ENCODE data around the gene RIOK2.
"Not testable (repeated sequence)": the region's sequence is repeated elsewhere in the genome, so short reads cannot be mapped to it uniquely, and the experiment has no call there.

Gene RIOK2

DNA sequence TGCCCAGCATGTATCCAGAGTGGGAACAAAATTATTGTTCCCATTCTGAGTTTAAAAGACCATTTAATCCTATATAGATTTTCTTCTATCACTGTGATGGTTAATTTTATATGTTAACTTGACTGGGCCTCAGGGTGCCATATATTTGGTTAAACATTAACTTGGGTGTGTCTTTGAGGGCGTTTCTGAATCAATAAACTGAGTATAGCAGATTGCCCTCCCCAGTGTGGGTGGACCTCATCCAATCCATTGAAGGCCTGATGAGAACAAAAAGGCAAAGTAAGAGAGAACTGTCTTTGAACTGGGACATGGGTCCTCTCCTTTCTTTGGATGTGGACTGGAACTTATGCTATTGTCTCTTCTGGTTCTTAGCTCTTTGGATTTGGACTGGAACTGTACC is 17.3 kb downstream of the RIOK2 start:
- no peak for DNase-seq

DNA sequence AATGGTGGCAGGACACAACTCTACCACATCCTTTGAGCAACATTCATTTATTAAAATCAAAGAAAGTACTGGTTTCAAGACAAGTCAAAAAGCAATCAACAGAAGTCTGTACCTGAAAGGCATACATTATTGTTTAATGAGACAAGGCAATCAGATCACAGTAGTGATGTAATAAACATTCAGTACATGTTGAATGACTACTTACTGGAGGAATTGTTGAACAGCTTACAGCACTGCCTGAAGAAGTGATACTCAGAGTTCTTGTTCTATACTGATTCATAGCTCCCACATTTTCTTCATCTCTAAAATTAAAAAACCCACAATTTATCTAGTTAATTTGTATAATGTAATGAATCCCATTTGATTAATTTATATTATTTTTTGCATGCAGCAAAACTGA is 18.2 kb downstream of the RIOK2 start:
- DNase-seq = no peak

DNA sequence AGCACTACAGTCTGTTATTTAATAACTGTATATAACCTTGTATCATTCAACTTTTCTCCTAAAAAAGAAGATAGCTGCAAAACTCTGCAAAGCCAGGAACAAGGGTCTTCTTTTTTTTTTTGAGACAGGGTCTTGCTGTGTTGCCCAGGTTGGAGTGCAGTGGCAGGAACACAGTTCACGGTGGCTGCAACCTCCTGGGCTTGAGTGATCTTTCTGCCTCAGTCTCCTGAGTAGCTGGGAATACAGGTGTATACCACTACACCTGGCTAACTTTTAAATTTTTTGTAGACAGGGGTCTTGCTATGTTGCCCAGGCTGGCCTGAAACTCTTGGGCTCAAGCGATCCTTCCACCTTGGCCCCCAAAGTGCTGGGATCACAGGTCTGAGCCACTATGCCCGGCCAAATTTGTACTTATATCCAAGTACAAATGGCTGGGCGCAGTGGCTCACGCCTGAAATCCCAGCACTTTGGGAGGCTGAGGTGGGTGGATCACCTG is 19.2 kb downstream of the RIOK2 start:
- DNase-seq = no peak

DNA sequence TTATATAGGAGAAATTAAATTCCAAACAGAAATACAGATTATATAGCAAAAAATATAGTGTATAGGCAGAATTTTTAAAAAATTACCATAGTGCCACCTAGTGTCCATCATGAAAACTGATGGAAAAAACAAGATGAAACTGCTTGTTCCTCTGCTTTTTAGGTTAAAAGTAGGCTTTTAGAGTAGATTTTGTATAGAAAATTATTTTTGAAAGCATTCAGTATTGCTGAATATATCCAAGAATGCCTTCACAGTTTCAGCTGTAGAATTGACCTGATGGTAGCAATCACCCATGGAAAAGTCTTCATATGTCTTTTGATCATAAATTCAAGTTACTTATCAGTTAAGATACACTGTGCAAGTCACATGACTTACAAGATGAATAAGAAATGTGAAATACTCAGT is 19.7 kb downstream of the RIOK2 start:
- peak; percentile 44 to 60 for DNase-seq

DNA sequence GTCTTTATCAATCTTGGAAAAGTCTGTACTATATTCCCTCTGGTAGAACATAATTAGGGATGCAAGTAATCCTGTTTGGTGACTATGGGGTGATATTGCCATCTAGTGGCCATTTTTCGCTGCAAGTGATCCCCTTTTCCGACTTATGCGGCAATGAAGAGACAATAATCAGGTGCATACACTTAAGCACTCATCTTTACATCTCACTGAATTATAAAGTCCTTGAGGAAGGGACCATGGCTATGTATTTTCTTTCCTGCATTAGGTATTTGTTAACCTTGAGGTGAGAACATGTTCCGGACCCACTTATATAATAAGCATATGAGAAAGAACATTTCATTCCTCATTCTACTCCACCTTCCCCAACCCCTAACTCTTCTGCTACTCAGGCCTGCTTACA is 21.0 kb downstream of the RIOK2 start:
- peak; percentile 62 to 72 for DNase-seq

DNA sequence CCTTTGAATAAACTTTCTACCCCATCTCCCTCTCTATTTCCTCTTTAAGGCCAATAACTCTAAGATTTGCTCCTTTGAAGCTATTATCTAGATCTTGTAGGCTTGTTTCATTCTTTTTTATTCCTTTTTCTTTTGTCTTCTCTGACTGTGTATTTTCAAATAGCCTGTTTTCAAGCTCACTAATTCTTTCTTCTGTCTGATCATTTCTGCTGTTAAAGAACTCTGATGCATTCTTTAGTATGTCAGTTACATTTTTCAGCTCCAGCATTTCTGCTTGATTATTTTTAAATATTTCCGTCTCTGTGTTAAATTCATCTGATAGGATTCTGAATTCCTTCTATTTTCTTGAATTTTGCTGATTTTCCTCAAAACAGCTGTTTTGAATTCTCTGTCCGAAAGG is 25.4 kb downstream of the RIOK2 start:
- DNase-seq = no peak

DNA sequence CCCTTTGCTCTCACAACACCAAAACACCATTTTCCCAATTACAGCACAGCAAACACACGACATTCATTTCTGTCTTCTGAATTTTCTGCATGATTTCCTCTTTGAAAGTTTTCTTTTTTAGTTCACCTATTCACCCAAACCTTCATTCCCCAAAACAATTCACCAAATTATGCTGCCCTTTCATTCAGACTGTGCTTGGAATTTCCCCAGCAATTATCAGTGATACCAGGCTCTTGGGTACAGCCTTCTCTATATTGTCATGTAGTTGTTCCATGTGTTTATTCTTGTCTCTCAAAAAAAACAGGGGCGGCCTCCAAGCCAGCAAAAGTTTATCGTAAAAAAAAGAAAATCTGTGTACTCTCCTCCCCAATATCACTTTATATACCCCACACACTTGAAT is 31.7 kb downstream of the RIOK2 start:
- DNase-seq = no peak

DNA sequence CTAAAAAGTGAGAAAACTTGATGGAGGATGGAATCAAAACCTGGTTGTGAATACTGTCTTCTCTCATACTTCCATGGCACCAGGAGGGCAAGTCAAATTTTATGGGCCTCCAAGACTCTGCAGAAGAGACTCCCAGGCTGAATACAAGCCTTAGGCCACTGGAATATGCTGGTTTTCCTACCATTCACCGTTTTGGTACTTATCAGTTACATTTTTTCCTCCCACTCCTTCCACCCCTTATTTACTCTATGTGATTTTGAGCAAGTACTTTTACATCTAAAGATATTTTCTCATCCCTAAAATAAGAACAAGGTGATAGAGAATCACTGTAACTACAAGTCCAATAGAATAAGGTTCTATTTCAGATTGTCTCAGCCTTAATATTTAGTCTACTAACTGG is 32.6 kb downstream of the RIOK2 start:
- no peak for DNase-seq

DNA sequence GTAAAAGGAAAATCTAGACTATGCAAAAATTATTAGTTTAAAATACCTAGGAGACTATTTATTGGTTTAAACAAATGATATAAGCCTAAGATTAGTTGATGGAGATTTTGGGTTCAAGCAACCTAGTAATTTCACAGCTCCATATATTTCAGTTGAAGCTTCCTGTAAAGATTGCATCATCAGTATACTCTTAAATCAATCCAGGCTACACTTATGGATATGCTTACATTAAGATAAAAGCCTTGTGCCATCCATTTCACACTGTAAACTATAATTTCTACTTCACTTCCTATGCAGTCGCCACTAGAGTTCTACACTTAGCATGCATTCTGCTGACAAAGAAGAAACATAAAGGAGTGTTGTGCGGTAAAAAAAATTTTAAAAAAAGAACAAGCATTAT is 33.3 kb downstream of the RIOK2 start:
- DNase-seq = no peak

DNA sequence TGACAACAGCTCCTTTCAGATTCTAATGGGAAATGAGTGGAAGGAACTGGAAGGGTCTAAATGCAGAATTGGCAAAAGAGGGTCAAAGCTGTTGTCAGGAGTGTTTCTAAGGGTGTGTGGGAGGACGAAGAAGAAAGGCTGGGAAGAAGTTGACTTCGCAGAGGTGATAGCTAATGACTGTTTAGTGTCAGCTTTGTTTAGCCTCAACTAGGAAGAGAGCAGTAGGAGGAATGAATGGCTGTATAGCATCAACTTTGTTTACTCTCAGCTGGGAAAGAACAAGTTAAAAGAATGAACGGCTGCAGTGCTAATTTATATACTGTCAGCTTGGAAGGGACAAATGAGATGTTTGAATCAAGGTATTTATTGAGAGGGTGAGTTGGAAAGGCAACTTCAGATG is 34.8 kb downstream of the RIOK2 start:
- DNase-seq = no peak

DNA sequence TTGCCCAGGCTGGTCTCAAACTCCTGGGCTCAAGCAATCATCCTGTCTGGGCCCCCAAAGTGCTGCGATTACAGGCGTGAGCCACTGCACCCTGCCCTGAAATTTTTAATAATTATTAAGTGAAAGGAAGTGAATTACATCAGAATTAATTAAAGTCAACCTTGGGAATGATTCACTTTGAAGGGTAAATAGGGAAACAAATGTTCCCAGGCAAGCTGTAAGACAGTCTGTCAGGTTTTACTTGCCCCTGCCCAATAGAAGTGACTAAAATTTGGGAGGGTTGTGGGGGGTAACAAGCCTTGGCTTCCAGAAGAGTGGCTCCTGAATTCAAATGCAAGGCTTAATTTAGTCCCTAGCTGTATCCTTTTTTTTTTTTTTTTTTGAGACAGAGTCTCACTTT is 39.3 kb downstream of the RIOK2 start:
- no peak for DNase-seq

DNA sequence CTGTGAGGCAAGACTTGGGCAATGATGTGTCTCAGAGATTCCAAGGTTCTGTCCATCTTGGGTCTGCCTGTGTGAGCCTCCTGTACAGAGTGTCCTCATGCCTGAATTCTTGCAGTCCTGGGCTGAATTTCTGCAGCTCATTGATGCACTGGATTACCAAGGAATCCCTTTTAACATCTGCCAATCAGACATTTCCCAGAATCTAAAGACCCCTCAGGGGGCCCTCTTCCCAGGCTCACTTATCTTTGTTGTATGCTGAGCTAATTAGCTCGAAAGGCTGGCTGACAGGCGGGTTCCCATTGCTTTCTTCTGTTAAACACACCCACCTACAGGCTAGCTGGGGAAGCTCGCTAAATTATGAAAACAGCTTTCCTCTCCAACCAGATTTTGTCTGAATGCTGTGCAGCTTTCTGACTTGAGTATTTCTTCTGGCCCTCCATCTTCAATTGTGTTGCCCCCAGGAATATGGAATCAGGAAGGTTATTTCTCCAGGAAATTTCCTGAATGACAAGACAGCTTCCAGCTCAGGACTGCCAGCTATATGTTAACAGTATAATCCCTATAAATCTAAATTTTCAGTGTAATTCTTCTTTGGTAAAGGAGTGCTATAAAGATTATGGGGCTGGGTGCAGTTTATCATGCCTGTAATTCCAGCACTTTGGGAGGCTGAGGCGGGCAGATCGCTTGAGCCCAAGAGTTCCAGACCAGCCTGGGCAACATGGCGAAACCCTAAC is 40.4 kb downstream of the RIOK2 start, which contains the start of gene LIX1:
Gene LIX1 (minus strand): TSS at position 91 of the 734 bp plus-strand sequence. CDS start 35 bp downstream, at position 56.
- peak; percentile 72 to 75 for DNase-seq

DNA sequence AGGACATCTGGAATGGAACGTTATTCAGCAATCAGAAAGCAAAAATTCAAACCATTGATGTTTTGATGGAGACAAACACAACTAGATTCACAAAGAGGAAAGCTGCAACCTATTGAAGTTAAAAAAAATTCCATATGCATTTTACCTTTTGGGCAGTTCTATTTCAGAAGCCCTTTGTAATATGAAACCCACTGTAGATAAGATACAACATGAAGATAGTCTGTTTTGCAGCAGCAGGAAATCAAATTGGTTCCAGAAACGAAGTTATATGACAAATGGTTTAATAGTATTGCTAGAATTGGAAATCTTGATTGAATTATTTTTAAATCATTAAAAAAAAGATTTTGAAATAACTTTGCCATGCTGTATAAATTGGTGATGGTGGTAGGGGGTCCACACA is 41.5 kb downstream of the RIOK2 start:
- no peak for DNase-seq

DNA sequence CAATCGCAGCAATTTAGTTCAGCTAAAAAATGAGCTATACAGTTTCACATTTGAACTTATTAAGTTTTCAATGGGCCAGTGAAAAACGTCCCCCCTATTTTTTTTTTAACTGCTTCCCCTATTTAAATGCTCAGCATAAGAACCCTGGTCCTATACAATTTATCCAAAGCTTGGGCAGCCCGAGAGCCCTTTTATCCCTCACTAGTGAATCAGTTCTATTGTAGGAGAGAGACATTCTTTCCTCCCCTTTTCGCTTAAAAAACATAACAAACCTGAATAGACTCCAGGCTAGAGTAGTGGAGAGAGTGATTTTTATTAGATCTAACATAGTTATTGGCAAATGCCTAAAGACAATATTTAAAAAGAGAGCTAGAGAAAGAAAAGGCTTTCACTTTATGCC is 42.0 kb downstream of the RIOK2 start:
- DNase-seq = no peak

DNA sequence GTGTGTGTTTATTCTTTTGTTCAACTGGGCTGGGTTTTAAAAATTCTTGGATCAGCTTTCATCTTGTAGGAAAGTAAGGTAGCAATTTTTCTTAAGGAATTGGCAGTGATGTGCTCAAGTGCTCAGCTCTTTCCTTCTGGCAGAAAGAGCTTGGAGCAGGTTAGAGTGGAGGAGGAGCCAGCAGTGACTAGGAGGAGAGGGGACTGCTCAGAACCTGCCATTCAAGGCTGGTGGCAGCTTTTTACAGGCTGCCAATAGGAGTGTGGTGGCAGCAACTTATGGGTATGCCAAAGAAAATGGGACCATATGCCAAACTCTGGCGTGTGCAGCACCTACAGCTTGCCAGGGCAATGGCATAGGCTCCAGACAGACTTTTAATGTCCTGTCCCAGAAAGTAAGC is 42.8 kb downstream of the RIOK2 start:
- not testable (repeated sequence) for DNase-seq

DNA sequence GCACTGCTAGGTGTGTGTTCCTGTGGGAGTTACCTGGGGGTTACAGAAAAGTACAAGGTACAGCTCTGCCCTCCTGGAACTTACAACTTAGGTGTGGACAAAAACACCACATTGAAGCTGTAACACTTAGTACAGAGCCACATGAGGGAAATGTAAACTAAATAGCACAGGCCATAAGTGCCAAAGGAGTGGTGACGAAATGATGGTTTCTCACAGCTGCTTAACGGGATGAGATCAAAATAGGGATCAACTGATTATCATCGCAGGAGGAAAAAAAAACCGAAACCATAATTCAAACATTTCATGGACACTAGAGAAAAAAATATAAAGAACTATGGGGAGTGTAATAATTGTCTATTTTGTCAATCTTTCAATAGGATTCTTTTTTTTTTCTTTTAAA is 46.6 kb downstream of the RIOK2 start:
- no peak for DNase-seq

DNA sequence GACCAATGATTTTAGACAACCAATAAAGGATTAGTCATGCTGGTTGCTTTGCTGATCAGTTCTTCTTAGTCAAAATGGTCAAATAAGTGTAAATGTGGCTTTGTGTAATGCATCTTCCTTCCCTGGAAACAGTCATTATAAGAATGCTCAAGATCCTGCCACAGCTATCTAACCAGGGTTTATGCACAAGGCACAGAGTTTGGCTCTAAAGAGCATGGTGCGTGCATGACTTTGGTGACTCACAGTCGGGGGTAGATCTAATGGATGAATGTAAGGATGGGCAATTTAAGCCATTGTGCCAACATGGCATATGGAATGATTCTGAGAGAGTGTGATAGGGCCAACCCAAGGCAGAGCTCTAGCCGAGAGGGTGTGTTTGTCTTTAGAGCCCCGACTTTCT is 47.2 kb downstream of the RIOK2 start:
- DNase-seq = no peak

DNA sequence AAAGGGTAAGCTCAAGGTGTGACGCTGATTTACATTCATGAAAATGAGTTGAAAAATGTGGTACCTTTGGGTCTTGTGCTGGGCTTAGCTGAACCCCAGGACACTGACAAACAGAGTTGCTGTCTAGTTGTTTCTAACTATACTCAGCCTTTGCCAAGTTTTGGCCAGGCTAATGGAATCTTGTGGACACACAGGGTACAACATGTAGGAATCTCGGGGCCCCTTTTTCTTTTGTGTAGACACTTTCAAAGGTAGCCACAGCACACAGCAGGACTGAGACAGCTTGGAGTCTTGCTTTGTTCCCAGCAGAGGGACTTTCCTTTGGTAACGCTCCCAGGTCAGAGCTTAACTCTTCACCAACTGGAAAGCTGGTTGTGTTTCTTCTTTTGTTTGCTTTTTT is 48.4 kb downstream of the RIOK2 start:
- DNase-seq = no peak

DNA sequence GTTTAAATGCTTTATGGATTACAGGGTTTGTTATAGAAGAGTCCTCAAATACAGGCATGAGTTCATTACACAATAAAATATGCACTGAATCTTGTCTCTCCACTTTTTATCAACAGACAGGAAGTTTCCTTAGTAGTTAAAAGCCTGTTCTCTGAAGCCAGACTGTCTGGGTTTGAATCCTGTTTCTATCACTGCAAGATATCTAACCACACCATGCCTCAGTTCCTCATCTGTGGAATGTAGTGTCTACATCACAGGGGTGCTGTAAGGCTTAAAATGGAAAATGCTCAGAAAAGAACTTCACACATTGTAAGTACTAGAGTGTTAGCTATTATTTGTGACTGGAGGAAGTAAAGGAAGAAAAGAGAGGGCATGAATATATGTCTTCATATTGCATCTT is 49.9 kb downstream of the RIOK2 start:
- peak in 1 of 2 experiments; percentile 5 for DNase-seq

DNA sequence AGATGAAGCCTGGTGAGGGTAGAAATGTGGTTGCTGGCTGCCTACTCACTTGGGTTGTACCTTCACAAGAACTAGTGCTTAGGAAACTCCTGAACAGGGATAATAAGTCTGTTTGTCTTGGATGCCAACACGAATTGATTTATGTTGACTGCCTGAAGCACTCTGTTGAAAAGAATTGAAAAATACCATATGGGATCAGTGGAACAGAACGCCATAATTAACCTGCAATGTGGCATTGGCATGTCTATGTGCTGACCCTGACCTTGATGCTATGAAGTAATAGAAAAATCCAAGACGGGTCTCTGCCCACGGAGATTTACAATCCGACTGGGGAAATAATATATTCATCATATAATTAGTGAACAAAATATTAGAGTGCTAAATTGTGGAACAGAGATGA is 51.1 kb downstream of the RIOK2 start:
- DNase-seq = no peak

DNA sequence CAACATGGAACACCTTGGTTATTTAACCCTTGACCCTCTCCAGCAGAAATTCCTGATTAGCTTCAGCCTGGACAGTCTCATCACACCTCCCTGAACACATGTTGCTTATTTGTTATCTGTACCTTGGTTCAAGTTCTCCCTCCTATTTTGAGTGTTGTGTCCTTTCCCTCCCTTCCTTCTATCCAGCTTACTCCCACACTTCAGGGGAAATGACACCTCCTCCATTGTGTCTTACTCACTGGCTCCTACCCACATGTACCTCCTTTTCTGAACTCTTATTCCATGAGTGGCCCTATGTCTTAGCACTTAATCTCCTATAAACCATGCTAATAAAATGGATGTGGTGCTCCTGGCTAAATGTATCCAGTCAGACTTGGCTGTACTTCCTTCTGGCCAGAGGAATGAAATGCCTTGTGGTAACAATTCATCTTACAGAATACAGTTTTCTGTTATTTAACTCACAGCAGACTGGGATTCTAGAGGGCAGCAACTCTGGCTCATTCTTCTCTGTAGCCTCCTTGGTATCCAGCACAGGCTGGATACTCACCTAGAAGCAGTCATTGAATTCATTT is 51.8 kb downstream of the RIOK2 start:
- no peak for DNase-seq

DNA sequence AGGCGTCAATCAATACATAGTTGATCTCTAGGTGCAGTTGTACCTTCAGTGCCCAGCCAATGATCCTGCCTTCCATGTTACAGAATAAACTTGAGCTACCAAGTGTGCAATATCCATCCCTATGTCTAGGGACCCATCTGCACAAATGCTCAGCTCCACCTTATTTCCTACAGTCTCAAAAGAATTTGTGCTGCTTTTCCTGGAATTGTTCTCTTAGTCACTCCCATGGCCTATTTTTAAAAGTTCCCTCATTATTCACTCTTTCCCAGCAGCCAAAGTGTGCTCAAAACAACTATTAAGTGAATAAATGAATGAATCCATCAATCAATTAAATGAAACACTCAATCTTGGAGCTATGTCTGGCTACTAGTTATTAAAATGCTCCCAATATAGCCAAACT is 55.3 kb downstream of the RIOK2 start:
- no peak for DNase-seq

DNA sequence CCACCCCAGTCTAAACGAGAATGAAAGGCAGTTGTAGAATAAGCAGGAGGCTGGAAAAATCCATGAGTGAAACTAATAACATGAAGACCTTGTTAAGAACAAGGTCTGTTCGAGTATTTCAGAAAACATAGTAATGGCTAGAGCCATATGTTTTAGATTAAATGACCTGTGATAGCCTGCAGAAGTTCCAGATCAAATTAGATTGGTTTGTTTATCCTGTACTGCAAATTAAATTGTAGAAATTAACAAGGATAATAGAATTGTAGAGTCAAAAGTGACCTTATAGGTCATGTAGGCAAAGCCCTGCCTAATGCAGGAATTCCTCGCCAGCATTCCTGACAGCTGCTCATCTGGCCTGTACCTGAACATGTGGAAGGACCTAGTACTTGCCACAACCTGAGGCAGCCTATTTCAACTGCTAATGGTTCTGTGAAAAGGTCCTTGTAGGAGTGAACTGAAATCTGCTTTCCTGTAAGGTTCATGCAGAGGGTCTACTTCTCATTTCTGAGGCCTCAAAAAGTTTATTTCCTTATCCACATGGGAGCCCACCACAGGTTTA is 57.8 kb downstream of the RIOK2 start:
- DNase-seq = no peak

DNA sequence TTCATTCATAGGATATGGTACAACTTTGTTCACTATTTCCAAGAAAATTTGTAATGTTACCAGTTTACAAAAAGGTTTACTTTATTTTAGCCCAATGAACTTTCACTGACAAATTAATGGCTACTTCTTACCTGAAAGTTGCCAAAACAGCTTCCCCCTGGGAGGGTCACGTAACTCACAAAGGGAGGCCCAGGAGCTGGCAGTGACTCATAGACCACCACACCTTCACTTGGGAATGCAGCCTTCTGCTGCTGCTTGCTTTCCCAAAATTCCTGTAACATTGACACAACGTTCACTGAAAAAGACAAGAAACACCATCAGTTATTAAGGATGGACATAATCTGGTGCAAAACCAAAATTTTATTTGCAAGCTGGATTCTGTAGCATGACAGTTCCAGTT is 58.7 kb downstream of the RIOK2 start:
- DNase-seq = no peak

DNA sequence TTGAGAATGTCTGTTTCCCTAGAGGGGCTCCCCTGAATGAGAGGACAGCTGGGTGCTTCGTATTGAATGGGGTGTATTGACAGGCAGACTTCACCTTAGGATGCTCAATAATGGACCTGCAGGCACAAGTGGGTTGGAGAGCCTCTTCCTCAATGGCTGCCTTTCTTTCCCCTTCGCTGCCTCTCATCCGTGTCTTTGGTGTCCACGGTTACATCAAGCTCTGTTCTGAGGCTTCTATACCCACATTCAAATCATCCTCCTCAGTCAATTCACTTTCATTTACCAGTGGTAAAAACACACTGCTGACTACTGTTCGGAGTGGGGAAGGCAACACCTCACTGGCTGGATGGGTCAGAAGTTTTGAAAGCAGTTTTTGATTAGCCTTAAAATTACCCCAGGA is 61.2 kb downstream of the RIOK2 start:
- no peak for DNase-seq

All from Kasumi-1 (cell line).